Mucosa of stomach (tissue), 1 donor: Measurements from ENCODE around the gene NDST3.

Source experiments
- H3K27me3 ChIP-seq: one replicate; pipeline ENCODE4 v1.7.0; 2013; ENCODE audit warnings: mild to moderate bottlenecking, low read length; ENCODE audit not compliant: control insufficient read depth, insufficient read depth
- H3K36me3 ChIP-seq: one replicate; pipeline ENCODE4 v1.7.0; 2013; ENCODE audit warnings: low read length; ENCODE audit not compliant: control insufficient read depth, insufficient read depth
- H3K4me1 ChIP-seq: one replicate; pipeline ENCODE4 v1.7.0; 2013; ENCODE audit warnings: mild to moderate bottlenecking, low read length; ENCODE audit not compliant: control insufficient read depth, insufficient read depth
- H3K4me3 ChIP-seq: one replicate; pipeline ENCODE4 v1.7.0; 2013; ENCODE audit warnings: low read length
- H3K9ac ChIP-seq: one replicate; pipeline ENCODE4 v1.7.0; 2013; ENCODE audit warnings: mild to moderate bottlenecking, low read length, moderate library complexity
- H3K9me3 ChIP-seq: one replicate; pipeline ENCODE4 v1.7.0; 2013; ENCODE audit warnings: mild to moderate bottlenecking, low read length, moderate library complexity; ENCODE audit not compliant: control insufficient read depth
- donor health status: Pancreatic carcinoma.

NDST3 gene

DNA sequence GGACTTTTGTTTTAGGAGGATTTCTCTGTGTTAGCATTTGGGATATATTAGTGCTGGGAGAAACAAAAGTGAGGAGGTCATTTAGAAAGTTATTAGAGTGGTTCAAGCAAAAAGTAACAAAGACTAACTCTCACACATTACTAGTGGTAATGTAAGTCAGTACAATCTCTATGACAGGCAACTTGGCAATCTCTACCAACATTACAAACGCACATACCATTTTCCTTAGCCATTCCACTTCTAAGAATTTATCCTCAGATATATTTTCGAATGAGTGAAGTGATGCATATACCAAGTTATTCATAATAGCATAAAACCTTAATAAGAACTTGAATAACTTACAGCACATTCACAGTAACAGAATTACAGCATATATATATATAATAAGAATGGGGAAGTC lies 172.3 kb downstream of the NDST3 start:
- no peaks in the 10 kb centered on the region for H3K9me3 ChIP-seq

DNA sequence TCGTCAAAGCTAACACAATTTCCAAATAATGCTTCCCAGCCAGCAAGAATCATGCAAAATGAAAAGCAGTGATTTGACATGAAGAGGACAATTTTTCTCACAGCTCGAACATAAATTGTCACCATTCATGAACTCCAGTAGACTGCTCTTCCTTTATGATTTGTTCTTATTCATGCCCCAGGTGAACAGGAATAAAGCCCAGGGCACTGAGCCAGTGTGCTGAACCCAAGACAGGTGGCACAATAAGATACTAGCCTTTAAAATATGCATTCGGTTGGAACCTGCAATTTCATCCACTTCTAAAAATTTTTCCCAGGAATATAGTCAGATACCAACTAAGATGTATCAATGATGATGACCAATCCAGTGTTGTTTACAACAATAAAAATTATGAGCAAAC lies 178.8 kb downstream of the NDST3 start:
- H3K4me3 ChIP-seq, result no peak overlapping the region
- no peaks in the 10 kb centered on the region for H3K27me3 ChIP-seq
- H3K9ac ChIP-seq, result no peak overlapping the region
- no peaks in the 10 kb centered on the region for H3K36me3 ChIP-seq
- no peaks in the 10 kb centered on the region for H3K9me3 ChIP-seq
- H3K4me1 ChIP-seq, result no peaks in the 10 kb centered on the region

More for the DNA sequence above, 172.3 kb downstream of the NDST3 start:
- Histone ChIP-seq H3K9ac (no peak overlapping the region), H3K4me3 (no peak overlapping the region), H3K36me3 (no peaks in the 10 kb centered on the region), H3K4me1 (no peaks in the 10 kb centered on the region), H3K27me3 (no peaks in the 10 kb centered on the region)

GRCh38 chr4:118215826-118216225 lies 181.5 kb downstream of the NDST3 start:
- Histone ChIP-seq H3K36me3 (no peaks in the 10 kb centered on the region), H3K4me1 (no peaks in the 10 kb centered on the region), H3K9ac (no peak overlapping the region), H3K9me3 (no peaks in the 10 kb centered on the region), H3K4me3 (no peak overlapping the region), H3K27me3 (no peaks in the 10 kb centered on the region)

DNA sequence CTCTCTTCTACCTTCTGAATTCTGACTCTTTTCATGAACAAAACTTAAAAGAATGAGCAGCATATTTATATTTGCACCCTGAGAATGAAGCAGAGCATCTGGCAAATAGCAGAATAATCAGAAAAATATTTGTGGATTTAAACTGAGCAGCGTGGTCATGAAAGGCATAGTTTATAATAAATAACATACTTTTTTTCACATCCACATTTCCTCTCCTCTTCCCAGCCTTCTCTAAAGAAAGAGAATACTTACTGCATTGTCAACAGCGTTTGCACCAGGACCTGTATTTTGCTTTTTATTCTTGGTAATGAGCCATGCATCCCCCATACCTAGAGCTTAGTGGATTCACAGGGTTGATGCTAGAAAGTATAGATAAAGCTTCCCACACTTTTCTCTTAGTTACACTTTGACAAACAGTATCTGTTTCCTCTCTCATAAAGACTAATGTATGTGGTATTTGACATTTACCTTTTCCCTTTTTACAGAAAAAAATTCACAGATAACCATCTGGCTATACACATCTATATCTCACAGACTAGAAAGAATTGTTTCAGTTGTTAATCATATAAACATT lies 187.0 kb downstream of the NDST3 start:
- no peak overlapping the region for H3K9ac ChIP-seq
- no peaks in the 10 kb centered on the region for H3K9me3 ChIP-seq
- no peak overlapping the region for H3K4me3 ChIP-seq
- no peaks in the 10 kb centered on the region for H3K36me3 ChIP-seq
- no peaks in the 10 kb centered on the region for H3K27me3 ChIP-seq
- no peaks in the 10 kb centered on the region for H3K4me1 ChIP-seq

DNA sequence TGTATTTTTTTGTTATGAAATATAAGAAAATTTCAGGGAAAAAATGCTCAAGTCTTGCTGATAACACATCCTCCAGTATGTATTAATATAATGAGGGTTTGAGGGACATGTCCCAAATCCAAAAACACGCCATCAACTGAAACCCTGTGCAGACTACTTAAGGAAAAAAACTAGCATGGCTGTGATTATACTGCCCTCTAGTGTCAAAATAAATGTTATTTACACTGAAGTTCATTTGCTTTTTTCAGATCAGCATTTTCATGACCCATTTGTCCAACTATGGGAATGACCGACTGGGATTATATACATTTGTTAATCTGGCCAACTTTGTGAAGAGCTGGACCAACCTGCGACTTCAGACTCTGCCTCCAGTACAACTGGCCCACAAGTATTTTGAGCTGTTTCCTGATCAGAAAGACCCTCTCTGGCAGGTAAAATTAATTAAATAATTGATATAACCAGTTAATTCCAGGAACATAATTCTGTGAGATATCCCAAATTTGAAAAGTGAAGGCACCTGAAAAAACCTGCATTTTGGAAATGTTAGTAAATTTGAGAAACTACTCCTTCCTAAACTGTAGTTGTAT lies 190.1 kb downstream of the NDST3 start:
- H3K9me3 ChIP-seq, result no peaks in the 10 kb centered on the region

DNA sequence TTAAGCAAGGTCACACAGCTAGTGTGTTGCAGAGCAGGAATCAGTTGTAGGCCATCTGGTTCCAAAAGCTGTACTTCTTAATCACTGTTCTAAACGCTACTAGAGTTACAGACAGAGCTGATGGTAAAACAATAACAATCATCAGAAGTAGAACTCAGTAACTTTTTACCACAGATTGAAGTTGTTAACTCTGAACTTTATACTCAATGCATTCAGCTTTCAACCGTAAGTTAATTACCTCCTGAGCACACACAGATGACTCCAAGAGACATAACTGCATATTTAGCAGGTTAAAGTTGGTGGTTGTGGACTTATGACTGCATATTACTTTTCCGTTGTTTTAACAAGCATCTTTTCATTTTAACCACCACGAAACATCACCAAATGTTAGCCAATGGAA lies 191.2 kb downstream of the NDST3 start:
- no peak overlapping the region for H3K4me3 ChIP-seq
- no peak overlapping the region for H3K9ac ChIP-seq
- H3K9me3 ChIP-seq, result no peaks in the 10 kb centered on the region
- no peaks in the 10 kb centered on the region for H3K27me3 ChIP-seq
- no peaks in the 10 kb centered on the region for H3K36me3 ChIP-seq
- H3K4me1 ChIP-seq, result no peaks in the 10 kb centered on the region

More for the DNA sequence above, 190.1 kb downstream of the NDST3 start:
- no peak overlapping the region for H3K9ac ChIP-seq
- H3K4me3 ChIP-seq, result no peak overlapping the region
- H3K27me3 ChIP-seq, result no peaks in the 10 kb centered on the region
- no peaks in the 10 kb centered on the region for H3K4me1 ChIP-seq
- H3K36me3 ChIP-seq, result no peaks in the 10 kb centered on the region

GRCh38 chr4:118226311-118227010 lies 192.2 kb downstream of the NDST3 start:
- no peaks in the 10 kb centered on the region for H3K27me3 ChIP-seq
- H3K9ac ChIP-seq, result no peak overlapping the region
- no peaks in the 10 kb centered on the region for H3K4me1 ChIP-seq

DNA sequence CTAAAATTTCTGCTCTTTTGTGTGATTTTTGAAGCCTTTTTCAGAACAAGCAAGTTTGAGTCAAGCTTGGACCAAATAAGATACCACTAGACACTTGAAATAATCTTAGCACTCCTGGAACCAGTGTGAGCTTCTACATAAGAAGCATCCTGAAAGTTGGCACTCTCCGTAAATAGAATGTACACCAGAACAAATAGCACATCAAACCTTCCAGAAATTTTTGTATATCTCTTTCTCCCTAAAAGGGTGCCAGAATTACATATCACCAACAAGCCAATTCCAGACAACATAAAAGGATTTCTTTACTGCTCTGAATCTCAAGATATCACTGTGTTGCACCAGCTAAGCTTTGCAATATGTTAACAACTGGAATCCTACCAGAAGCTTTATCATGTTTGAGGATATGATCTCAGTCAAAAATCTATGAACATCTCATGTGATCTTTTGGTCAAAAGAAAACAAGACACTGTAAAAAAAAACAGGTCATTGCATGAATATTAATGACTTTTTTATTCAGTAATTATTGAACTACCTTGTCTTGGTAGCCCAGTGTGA lies 201.4 kb downstream of the NDST3 start:
- no peak overlapping the region for H3K9ac ChIP-seq
- no peaks in the 10 kb centered on the region for H3K36me3 ChIP-seq
- no peak overlapping the region for H3K4me3 ChIP-seq
- no peaks in the 10 kb centered on the region for H3K27me3 ChIP-seq
- no peaks in the 10 kb centered on the region for H3K4me1 ChIP-seq
- no peaks in the 10 kb centered on the region for H3K9me3 ChIP-seq

More at GRCh38 chr4:118226311-118227010, 192.2 kb downstream of the NDST3 start:
- Histone ChIP-seq H3K9me3 (no peaks in the 10 kb centered on the region), H3K4me3 (no peak overlapping the region), H3K36me3 (no peaks in the 10 kb centered on the region)

DNA sequence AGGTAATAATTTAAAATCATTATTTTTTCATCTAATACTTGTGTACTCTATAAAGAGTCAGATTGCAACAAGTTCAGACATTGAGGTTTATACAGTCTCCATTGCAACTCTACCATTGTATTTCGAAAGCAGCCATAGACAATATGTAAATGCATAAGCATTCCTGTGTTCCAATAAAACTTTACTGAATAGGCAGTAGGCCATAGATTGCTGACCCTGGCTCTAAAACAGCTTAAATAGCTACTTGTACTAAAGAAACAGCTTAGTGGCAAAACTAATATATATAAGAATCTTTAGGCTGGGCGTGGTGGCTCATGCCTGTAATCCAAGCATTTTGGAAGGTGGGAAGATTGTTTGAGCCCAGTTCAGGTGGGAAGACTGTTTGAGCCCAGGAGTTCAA lies 203.2 kb downstream of the NDST3 start:
- Histone ChIP-seq H3K27me3 (no peaks in the 10 kb centered on the region), H3K9me3 (no peaks in the 10 kb centered on the region), H3K9ac (no peak overlapping the region), H3K36me3 (no peaks in the 10 kb centered on the region), H3K4me1 (no peaks in the 10 kb centered on the region), H3K4me3 (no peak overlapping the region)

- no peaks in the 10 kb centered on the region for H3K4me1 ChIP-seq
- H3K27me3 ChIP-seq, result no peaks in the 10 kb centered on the region
- peaks cover 5% of the 10 kb centered on the region for H3K9me3 ChIP-seq
- no peak overlapping the region for H3K4me3 ChIP-seq
- H3K9ac ChIP-seq, result no peak overlapping the region
- no peaks in the 10 kb centered on the region for H3K36me3 ChIP-seq
Observed at GRCh38 chr4:118249890-118250289, 215.6 kb downstream of the NDST3 start.

GRCh38 chr4:118254368-118254767 lies 220.1 kb downstream of the NDST3 start:
- H3K27me3 ChIP-seq, result no peaks in the 10 kb centered on the region
- H3K4me3 ChIP-seq, result no peak overlapping the region
- H3K9me3 ChIP-seq, result peaks cover 5% of the 10 kb centered on the region
- peaks cover 3% of the 10 kb centered on the region for H3K4me1 ChIP-seq
- H3K36me3 ChIP-seq, result no peaks in the 10 kb centered on the region
- H3K9ac ChIP-seq, result no peak overlapping the region

DNA sequence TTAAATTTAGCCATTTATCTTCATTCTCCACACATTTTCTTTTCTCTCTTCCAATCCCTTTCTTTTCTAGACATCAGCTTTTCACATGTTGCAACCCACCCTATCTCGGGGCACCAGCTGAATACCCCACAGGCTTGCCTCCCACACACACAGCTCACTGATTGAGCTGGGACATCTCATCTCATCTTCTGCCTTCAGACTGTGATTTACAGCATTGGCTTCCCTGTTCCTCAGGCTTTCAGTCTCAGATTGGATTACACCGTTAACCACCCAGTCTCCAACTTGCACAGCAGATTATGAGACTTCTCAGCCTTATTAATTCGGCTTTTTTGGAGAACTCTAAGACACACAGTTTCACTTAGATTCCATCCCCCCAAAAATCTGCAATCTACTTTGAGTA lies 224.8 kb downstream of the NDST3 start:
- Histone ChIP-seq H3K36me3 (no peaks in the 10 kb centered on the region), H3K9ac (no peak overlapping the region)

More for the DNA sequence above, 224.8 kb downstream of the NDST3 start:
- Histone ChIP-seq H3K4me1 (peaks cover 11% of the 10 kb centered on the region), H3K9me3 (no peaks in the 10 kb centered on the region), H3K27me3 (no peaks in the 10 kb centered on the region), H3K4me3 (no peak overlapping the region)
